ENCODE measurements around the gene WDR45. TPM values are rescaled to one million over a fixed set of nuclear protein-coding genes. Genes with fewer than 3 reads are reported as not detected.

Gene WDR45
- total RNA-seq, 1 donor from 2014 or later = 55.0 TPM

- Mint-ChIP-seq H3K4me1 (ENCODE audit: low read depth) (peaks cover 5% of the 10 kb centered on the region), H3K9me3 (ENCODE audit: low read depth) (no peaks in the 10 kb centered on the region), H3K36me3 (ENCODE audit: insufficient read depth) (peaks cover 2% of the 10 kb centered on the region), H3K27ac (peak overlapping the region; percentile 49), H3K4me3 (ENCODE audit: low read depth) (no peak overlapping the region), H3K27me3 (no peaks in the 10 kb centered on the region)
- no peak for TF ChIP-seq CTCF (IDR thresholded peaks at IDR 0.05; ENCODE audit: unreplicated experiment)
- DNase-seq (ENCODE audit: low spot score, unreplicated experiment) = no peak
These were observed 8.7 kb downstream of the WDR45 start for GRCh38 chrX:49070988-49071387.

DNA sequence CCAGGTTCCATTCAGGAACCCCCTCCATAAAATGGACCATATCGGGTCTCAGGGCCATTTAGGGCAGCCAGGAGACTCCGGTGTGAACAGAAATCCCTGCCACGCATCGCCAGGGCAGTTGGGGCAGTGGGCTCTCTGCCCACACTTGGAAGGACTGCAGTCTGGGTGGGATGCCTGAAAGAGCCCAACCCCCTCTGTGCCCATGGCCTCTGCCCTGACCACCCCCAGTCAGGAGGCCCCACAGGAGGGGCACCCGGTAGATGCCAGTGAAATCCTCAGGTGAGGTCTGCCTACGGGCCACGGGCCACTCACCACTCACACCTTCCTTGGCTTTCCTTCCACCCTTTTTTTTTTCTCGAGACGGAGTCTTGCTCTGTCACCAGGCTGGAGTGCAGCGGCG is 10.6 kb downstream of the WDR45 start:
- peaks cover 5% of the 10 kb centered on the region for H3K4me1 Mint-ChIP-seq (ENCODE audit: low read depth)
- H3K9me3 Mint-ChIP-seq (ENCODE audit: low read depth) = no peaks in the 10 kb centered on the region
- TF ChIP-seq CTCF (IDR thresholded peaks at IDR 0.05; ENCODE audit: unreplicated experiment) = no peak
- no peak for DNase-seq (ENCODE audit: low spot score, unreplicated experiment)
- H3K4me3 Mint-ChIP-seq (ENCODE audit: low read depth) = no peak overlapping the region
- H3K27me3 Mint-ChIP-seq = no peaks in the 10 kb centered on the region
- peaks cover 2% of the 10 kb centered on the region for H3K36me3 Mint-ChIP-seq (ENCODE audit: insufficient read depth)
- H3K27ac Mint-ChIP-seq = no peak overlapping the region

DNA sequence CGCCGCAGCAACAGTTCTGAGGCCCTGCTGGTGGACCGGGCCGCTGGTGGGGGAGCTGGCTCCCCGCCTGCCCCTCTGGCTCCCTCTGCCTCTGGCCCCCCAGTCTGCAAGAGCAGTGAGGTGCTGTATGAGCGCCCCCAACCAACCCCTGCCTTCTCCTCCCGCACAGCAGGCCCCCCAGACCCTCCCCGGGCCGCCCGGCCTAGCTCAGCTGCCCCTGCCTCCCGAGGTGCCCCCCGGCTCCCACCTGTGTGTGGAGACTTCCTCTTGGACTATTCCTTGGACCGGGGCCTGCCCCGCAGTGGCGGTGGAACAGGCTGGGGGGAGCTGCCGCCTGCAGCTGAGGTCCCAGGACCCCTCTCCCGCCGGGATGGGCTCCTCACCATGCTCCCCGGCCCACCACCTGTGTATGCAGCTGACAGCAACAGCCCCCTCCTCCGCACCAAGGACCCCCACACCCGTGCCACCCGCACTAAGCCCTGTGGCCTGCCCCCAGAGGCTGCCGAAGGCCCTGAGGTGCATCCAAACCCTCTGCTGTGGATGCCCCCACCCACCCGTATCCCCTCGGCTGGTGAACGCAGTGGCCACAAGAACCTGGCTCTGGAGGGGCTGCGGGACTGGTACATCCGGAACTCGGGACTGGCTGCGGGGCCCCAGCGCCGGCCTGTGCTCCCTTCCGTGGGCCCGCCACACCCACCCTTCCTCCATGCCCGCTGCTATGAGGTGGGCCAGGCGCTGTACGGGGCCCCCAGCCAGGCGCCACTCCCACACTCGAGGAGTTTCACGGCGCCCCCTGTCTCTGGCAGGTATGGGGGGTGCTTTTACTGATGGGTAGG is 12.2 kb downstream of the WDR45 start:
- no peak for TF ChIP-seq CTCF (IDR thresholded peaks at IDR 0.05; ENCODE audit: unreplicated experiment)
- Mint-ChIP-seq H3K27me3 (no peaks in the 10 kb centered on the region), H3K27ac (no peak overlapping the region), H3K4me1 (ENCODE audit: low read depth) (no peaks in the 10 kb centered on the region), H3K9me3 (ENCODE audit: low read depth) (no peaks in the 10 kb centered on the region), H3K36me3 (ENCODE audit: insufficient read depth) (peaks cover 2% of the 10 kb centered on the region), H3K4me3 (ENCODE audit: low read depth) (no peak overlapping the region)
- DNase-seq (ENCODE audit: low spot score, unreplicated experiment) = no peak

GRCh38 chrX:49066690-49067089 is 13.0 kb downstream of the WDR45 start:
- DNase-seq (ENCODE audit: low spot score, unreplicated experiment) = no peak
- Mint-ChIP-seq H3K4me3 (ENCODE audit: low read depth) (no peak overlapping the region), H3K4me1 (ENCODE audit: low read depth) (no peaks in the 10 kb centered on the region), H3K36me3 (ENCODE audit: insufficient read depth) (peaks cover 2% of the 10 kb centered on the region), H3K9me3 (ENCODE audit: low read depth) (no peaks in the 10 kb centered on the region), H3K27ac (no peak overlapping the region), H3K27me3 (no peaks in the 10 kb centered on the region)
- no peak for TF ChIP-seq CTCF (IDR thresholded peaks at IDR 0.05; ENCODE audit: unreplicated experiment)

DNA sequence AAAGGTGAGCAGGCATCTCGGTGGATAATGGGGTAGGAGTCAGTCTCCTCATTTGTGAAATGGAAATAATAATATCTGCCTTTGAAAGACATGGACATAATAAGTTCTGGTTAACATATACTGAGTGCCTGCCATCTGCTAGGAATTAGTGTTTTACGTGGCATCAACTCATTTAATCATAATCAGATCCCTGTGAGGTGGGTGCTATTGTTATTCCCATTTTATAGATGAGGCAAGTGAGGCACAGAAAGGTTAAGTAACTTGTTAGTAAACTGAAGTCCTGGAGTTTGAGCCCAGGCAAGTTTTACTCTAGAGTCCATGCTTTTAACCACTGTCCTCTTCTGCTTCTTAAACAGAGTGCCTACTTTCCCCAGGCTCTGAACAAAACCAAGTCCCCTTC is 13.4 kb downstream of the WDR45 start:
- H3K4me1 Mint-ChIP-seq (ENCODE audit: low read depth) = no peaks in the 10 kb centered on the region
- no peak overlapping the region for H3K4me3 Mint-ChIP-seq (ENCODE audit: low read depth)
- no peak overlapping the region for H3K27ac Mint-ChIP-seq
- no peaks in the 10 kb centered on the region for H3K27me3 Mint-ChIP-seq
- no peak for DNase-seq (ENCODE audit: low spot score, unreplicated experiment)
- TF ChIP-seq CTCF (IDR thresholded peaks at IDR 0.05; ENCODE audit: unreplicated experiment) = no peak
- H3K9me3 Mint-ChIP-seq (ENCODE audit: low read depth) = no peaks in the 10 kb centered on the region
- peaks cover 5% of the 10 kb centered on the region for H3K36me3 Mint-ChIP-seq (ENCODE audit: insufficient read depth)
